SK-N-SH (cell line): ENCODE results near the gene RPS16. TPM values are rescaled to one million over a fixed set of nuclear protein-coding genes. Genes with fewer than 3 reads are reported as not detected.

Experiments
- CTCF ChIA-PET: fragments of 300-600, 350-600 bp; formaldehyde crosslinking; extraction: SDS; loops from one replicate; lab custom pipeline; 2021; lab: Yijun Ruan, JAX
- POLR2A ChIA-PET: fragments of 350-600 bp; sonication (Branson Sonifier 250); formaldehyde crosslinking; extraction: SDS; loops from one replicate; lab custom pipeline; 2020; ENCODE audit warnings: antibody characterized with exemption, inconsistent platforms; lab: Yijun Ruan, JAX
- DNase-seq: peaks from one replicate; pipeline ENCODE4 v3.0.0; 2012
- H2AFZ ChIP-seq: fragments of 200-600 bp; sonication (generic); 2 replicates; pipeline ENCODE4 v1.8.1; 2016; ENCODE audit warnings: antibody characterized with exemption, mild to moderate bottlenecking, low read depth
- H3F3A ChIP-seq: fragments of 200-600 bp; sonication (generic); replicated peaks from 2 replicates; pipeline ENCODE3; 2016; ENCODE audit warnings: antibody characterized with exemption, mild to moderate bottlenecking; ENCODE audit not compliant: insufficient read depth
- H3K27ac ChIP-seq, 2 experiments: fragments of 200-500 bp in 1 of 2; fragments of 200-600 bp in 1 of 2; sonication (Bioruptor generic) in 1 of 2; sonication (generic), shearing (Covaris generic) in 1 of 2; 2 replicates each; pipeline versions ENCODE4 v1.5.1 to v1.6.1; 2014 to 2016; ENCODE audit warnings: low read depth in 2 of 2, inconsistent platforms in 1 of 2, low read length in 1 of 2, mild to moderate bottlenecking in 1 of 2, mixed read lengths in 1 of 2
- H3K27me3 ChIP-seq: fragments of 200-600 bp; sonication (generic), shearing (Covaris generic); 2 replicates; pipeline ENCODE4 v1.6.1; 2016; ENCODE audit warnings: mixed run types; ENCODE audit not compliant: insufficient read depth
- H3K36me3 ChIP-seq, 2 experiments: fragments of 200-500 bp in 1 of 2; fragments of 200-600 bp in 1 of 2; sonication (Bioruptor generic) in 1 of 2; sonication (generic) in 1 of 2; replicated peaks in 1 of 2; 2 replicates each; pipeline versions ENCODE3 to v1.5.1; 2014 to 2016; ENCODE audit warnings: low read length in 1 of 2, mild to moderate bottlenecking in 1 of 2; ENCODE audit not compliant: insufficient read depth in 2 of 2, control insufficient read depth in 1 of 2
- H3K4me1 ChIP-seq, 2 experiments: fragments of 200-500 bp in 1 of 2; fragments of 200-600 bp in 1 of 2; sonication (Bioruptor generic) in 1 of 2; sonication (generic), shearing (Covaris generic) in 1 of 2; 2 replicates each; pipeline versions ENCODE4 v1.5.1 to v1.6.1; 2014 to 2016; ENCODE audit warnings: low read depth in 1 of 2, low read length in 1 of 2, mixed run types in 1 of 2; ENCODE audit not compliant: insufficient read depth in 2 of 2, control insufficient read depth in 1 of 2
- H3K4me2 ChIP-seq: fragments of 200-600 bp; sonication (generic), shearing (Covaris generic); 2 replicates; pipeline ENCODE4 v1.6.1; 2017; ENCODE audit warnings: mixed run types
- H3K4me3 ChIP-seq, 2 experiments: fragments of 200-500 bp in 1 of 2; fragments of 200-600 bp in 1 of 2; sonication (Bioruptor generic) in 1 of 2; sonication (generic), shearing (Covaris generic) in 1 of 2; 2 replicates each; pipeline versions ENCODE4 v1.5.1 to v1.8.1; 2014 to 2016; ENCODE audit warnings: low read depth in 2 of 2, inconsistent platforms in 1 of 2, low read length in 1 of 2, mild to moderate bottlenecking in 1 of 2, mixed read lengths in 1 of 2, moderate library complexity in 1 of 2
- H3K79me2 ChIP-seq: fragments of 200-600 bp; sonication (generic); 2 replicates; pipeline ENCODE4 v1.8.1; 2017; ENCODE audit warnings: mild to moderate bottlenecking; ENCODE audit not compliant: insufficient read depth
- H3K9ac ChIP-seq: fragments of 200-600 bp; sonication (generic); 2 replicates; pipeline ENCODE4 v1.6.1; 2017; ENCODE audit warnings: mixed run types
- H3K9me2 ChIP-seq: fragments of 200-600 bp; sonication (generic); 2 replicates; pipeline ENCODE4 v1.6.1; 2017; ENCODE audit warnings: mixed run types
- H3K9me3 ChIP-seq: fragments of 200-600 bp; sonication (generic); 2 replicates; pipeline ENCODE4 v1.6.1; 2017; ENCODE audit warnings: mixed run types, mild to moderate bottlenecking, moderate library complexity
- H4K20me1 ChIP-seq: fragments of 200-600 bp; sonication (generic); 2 replicates; pipeline ENCODE4 v1.6.1; 2017; ENCODE audit warnings: mild to moderate bottlenecking, mixed run types; ENCODE audit not compliant: insufficient read depth
- CHD2 ChIP-seq: fragments of 150-350 bp; IDR thresholded peaks from 2 replicates; pipeline ENCODE4 v1.6.1; 2018; ENCODE audit warnings: low read length; ENCODE audit not compliant: partially characterized antibody
- EP300 ChIP-seq, 2 experiments: IDR thresholded peaks; 2 replicates each; pipeline versions ENCODE4 v1.4.0 to v1.6.1; 2012; ENCODE audit warnings: borderline replicate concordance in 1 of 2, low read depth in 1 of 2, low read length in 1 of 2
- FOSL2 ChIP-seq: IDR thresholded peaks from 2 replicates; pipeline ENCODE4 v1.4.0; 2012; ENCODE audit warnings: low read depth, mild to moderate bottlenecking, moderate library complexity, borderline replicate concordance
- FOXJ3 ChIP-seq: sonication (generic); formaldehyde crosslinking; IDR thresholded peaks from 2 replicates; pipeline ENCODE4 v1.5.1; 2020; ENCODE audit warnings: mild to moderate bottlenecking, missing genetic modification reagents
- FOXM1 ChIP-seq: IDR thresholded peaks from 2 replicates; pipeline ENCODE4 v1.4.0; 2012; ENCODE audit warnings: low read depth, mild to moderate bottlenecking
- GABPA ChIP-seq: IDR thresholded peaks from 2 replicates; pipeline ENCODE4 v1.4.0; 2012; ENCODE audit warnings: low read depth, mild to moderate bottlenecking
- GATA2 ChIP-seq: sonication (generic); formaldehyde crosslinking; IDR thresholded peaks from 2 replicates; pipeline ENCODE4 v1.5.0; 2020; ENCODE audit warnings: mild to moderate bottlenecking, missing genetic modification reagents
- IRF3 ChIP-seq: fragments of 150-350 bp; IDR thresholded peaks from 2 replicates; pipeline ENCODE4 v1.6.1; 2016; ENCODE audit warnings: mild to moderate bottlenecking, low read depth, low read length
- JUND ChIP-seq: IDR thresholded peaks from 2 replicates; pipeline ENCODE4 v1.4.0; 2012
- MAX ChIP-seq: IDR thresholded peaks from 2 replicates; pipeline ENCODE4 v1.4.0; 2012; ENCODE audit warnings: low read depth
- MEF2A ChIP-seq: IDR thresholded peaks from 2 replicates; pipeline ENCODE4 v1.4.0; 2012; ENCODE audit warnings: low read depth, borderline replicate concordance
- MXI1 ChIP-seq: IDR thresholded peaks from 2 replicates; pipeline ENCODE4 v1.6.1; 2012; ENCODE audit warnings: mild to moderate bottlenecking, low read depth, low read length, improper control_type of control experiment
- NFIC ChIP-seq: IDR thresholded peaks from 2 replicates; pipeline ENCODE4 v1.4.0; 2012; ENCODE audit warnings: borderline replicate concordance
- PBX3 ChIP-seq: IDR thresholded peaks from 2 replicates; pipeline ENCODE4; 2012
- POLR2AphosphoS5 ChIP-seq: IDR thresholded peaks from 2 replicates; pipeline ENCODE4 v1.6.1; 2012; ENCODE audit warnings: low read depth, low read length
- RFX5 ChIP-seq: IDR thresholded peaks from 2 replicates; pipeline ENCODE4 v1.6.1; 2012; ENCODE audit warnings: mild to moderate bottlenecking, improper control_type of control experiment, low read length
- RXRA ChIP-seq: IDR thresholded peaks from 2 replicates; pipeline ENCODE4 v1.4.0; 2012; ENCODE audit warnings: low read depth, mild to moderate bottlenecking, borderline replicate concordance
- SMC3 ChIP-seq: IDR thresholded peaks from 2 replicates; pipeline ENCODE4 v1.6.1; 2012; ENCODE audit warnings: low read depth, low read length, improper control_type of control experiment
- TEAD4 ChIP-seq: IDR thresholded peaks from 2 replicates; pipeline ENCODE4 v1.4.0; 2012; ENCODE audit warnings: mild to moderate bottlenecking, borderline replicate concordance; ENCODE audit not compliant: insufficient read depth
- USF2 ChIP-seq: fragments of 150-350 bp; IDR thresholded peaks from 2 replicates; pipeline ENCODE4 v1.6.1; 2017; ENCODE audit warnings: antibody characterized with exemption, low read length, low read depth, borderline replicate concordance
- ZBTB33 ChIP-seq: IDR thresholded peaks from 2 replicates; pipeline ENCODE4 v1.4.0; 2012; ENCODE audit warnings: low read depth, borderline replicate concordance
- WGBS: methylation state at CpG from one replicate; pipeline ENCODE4 v1.1.6; 2017; ENCODE audit warnings: low lambda C conversion rate; 5-methylcytosine and 5-hydroxymethylcytosine counted together
- polyA plus RNA-seq, 3 experiments: library from polyadenylated mRNA; depleted of rRNA; stranded (reverse); fragments of >200 nt; gene quantifications; 2 replicates each; pipeline ENCODE4 v1.2.3, GENCODE V29; 2012

RPS16 gene
- polyA plus RNA-seq, 1 of the 3 experiments (the other 2 are of a cell fraction) = 7,541 TPM

- TF ChIP-seq RFX5 = 0 out of 2 replicates have a peak, but pooled peaks have one; percentile 21
- TF ChIP-seq ZBTB33 = no peak; the same call in 1 of the 2 replicates
- peak; percentile 99 for TF ChIP-seq POLR2AphosphoS5
- peak in 1 of 2 experiments; percentile 32; a peak in 2 of 4 replicates for TF ChIP-seq EP300 (IDR thresholded peaks at IDR 0.05; ENCODE audit: borderline replicate concordance in 1 of 2, low read depth in 1 of 2, low read length in 1 of 2)
- no peak for TF ChIP-seq FOXJ3 (CRISPR knock-in tag)
- no peak for TF ChIP-seq USF2
- TF ChIP-seq NFIC = no peak
- TF ChIP-seq CHD2 = peak; percentile 86
- TF ChIP-seq GABPA = peak; percentile 90
- TF ChIP-seq GATA2 (CRISPR knock-in tag) = no peak
These were observed at the start of gene RPS16 (continued) for GRCh38 chr19:39435499-39436349.

- no peak for DNase-seq
- Histone ChIP-seq H3K4me2 (no peak overlapping the region), H3K9me2 (no peaks in the 10 kb centered on the region), H3K27me3 (no peaks in the 10 kb centered on the region), H3K4me3 (no peak overlapping the region), H3K36me3 (peaks cover 10 to 27% of the 10 kb centered on the region in 2 experiments), H3K4me1 (peaks cover 0 to 14% of the 10 kb centered on the region in 2 experiments; a peak in 1 of 4 replicates), H3F3A (peaks cover 13% of the 10 kb centered on the region), H2AFZ (no peak overlapping the region), H3K9ac (no peak overlapping the region), H4K20me1 (no peaks in the 10 kb centered on the region), H3K27ac (no peak overlapping the region), H3K79me2 (peaks cover 38% of the 10 kb centered on the region), H3K9me3 (no peaks in the 10 kb centered on the region)
- POLR2A ChIA-PET = no interaction called here
- CTCF ChIA-PET = interaction anchor here (1.9 kb wide), 1 partner anchor 9 kb away, joined by 5 read pairs; no protein-coding TSS in a partner anchor
- 78% methylated on average over 6 of the region's 6 CpGs for WGBS
- TF ChIP-seq JUND (no peak), MXI1 (no peak), PBX3 (no peak), RXRA (no peak), SMC3 (no peak), FOSL2 (no peak), ZBTB33 (no peak), TEAD4 (no peak), EP300 (IDR thresholded peaks at IDR 0.05; ENCODE audit: borderline replicate concordance in 1 of 2, low read depth in 1 of 2, low read length in 1 of 2) (no peak), USF2 (no peak), FOXM1 (no peak), POLR2AphosphoS5 (no peak), MAX (no peak), MEF2A (no peak), IRF3 (no peak)
These were observed 47.4 kb upstream of the RPS16 start for GRCh38 chr19:39483141-39483540.
